HepG2 (cell line): ENCODE measurements around the gene ADAT3. TPM values are rescaled to one million over a fixed set of nuclear protein-coding genes. Genes with fewer than 3 reads are reported as not detected.
A peak's percentile ranks its signal among the peaks of the same experiment; 100 is the strongest.

ENCODE experiments used
- AFF4 ChIP-seq: sonication (generic); formaldehyde crosslinking; IDR thresholded peaks from 2 replicates; pipeline ENCODE4 v1.4.0; 2020; ENCODE audit warnings: missing genetic modification reagents
- AKNA ChIP-seq: sonication (generic); formaldehyde crosslinking; IDR thresholded peaks from 2 replicates; pipeline ENCODE4 v1.4.0; 2020; ENCODE audit warnings: missing genetic modification reagents, borderline replicate concordance
- CHD4 ChIP-seq: fragments of 200-600 bp; sonication (generic); IDR thresholded peaks from 2 replicates; pipeline ENCODE4 v1.7.0; 2017; ENCODE audit warnings: mild to moderate bottlenecking, low read length, borderline replicate concordance
- DRAP1 ChIP-seq: IDR thresholded peaks from 2 replicates; pipeline ENCODE4 v1.6.1; 2016; ENCODE audit warnings: missing genetic modification reagents, missing compliant biosample characterization
- ERF ChIP-seq: IDR thresholded peaks from 2 replicates; pipeline ENCODE4 v1.6.1; 2018; ENCODE audit warnings: missing biosample characterization, missing genetic modification reagents
- IRF1 ChIP-seq: sonication (generic); formaldehyde crosslinking; IDR thresholded peaks from 2 replicates; pipeline ENCODE4 v1.4.0; 2020; ENCODE audit warnings: low read depth, mild to moderate bottlenecking, missing genetic modification reagents
- JARID2 ChIP-seq: sonication (generic); formaldehyde crosslinking; IDR thresholded peaks from 2 replicates; pipeline ENCODE4 v1.8.1; 2023; ENCODE audit warnings: missing genetic modification reagents, inconsistent platforms; ENCODE audit not compliant: insufficient replicate concordance
- KAT7 ChIP-seq: IDR thresholded peaks from 2 replicates; pipeline ENCODE4 v1.6.1; 2018; ENCODE audit warnings: borderline replicate concordance, missing compliant biosample characterization
- NBN ChIP-seq: fragments of 450-650 bp; conservative IDR thresholded peaks from 2 replicates; pipeline ENCODE4 v1.6.1; 2017
- NR1H2 ChIP-seq: sonication (generic); formaldehyde crosslinking; IDR thresholded peaks from 2 replicates; pipeline ENCODE4 v1.8.1; 2022; ENCODE audit warnings: low read depth, missing genetic modification reagents, borderline replicate concordance
- RARG ChIP-seq: sonication (generic); formaldehyde crosslinking; IDR thresholded peaks from 2 replicates; pipeline ENCODE4 v1.4.0; 2020; ENCODE audit warnings: low read depth, mild to moderate bottlenecking, missing genetic modification reagents
- RCOR2 ChIP-seq: IDR thresholded peaks from 2 replicates; pipeline ENCODE4 v1.6.1; 2016; ENCODE audit warnings: missing biosample characterization, missing genetic modification reagents
- SETDB1 ChIP-seq: sonication (generic); formaldehyde crosslinking; IDR thresholded peaks from 2 replicates; pipeline ENCODE4 v1.5.1; 2020; ENCODE audit warnings: missing genetic modification reagents, mild to moderate bottlenecking, borderline replicate concordance
- ZFP41 ChIP-seq: sonication (generic); formaldehyde crosslinking; IDR thresholded peaks from 2 replicates; pipeline ENCODE4 v1.4.0; 2020; ENCODE audit warnings: mild to moderate bottlenecking, missing genetic modification reagents, borderline replicate concordance
- ZNF343 ChIP-seq: sonication (generic); formaldehyde crosslinking; IDR thresholded peaks from 2 replicates; pipeline ENCODE4 v1.4.0; 2020; ENCODE audit warnings: mild to moderate bottlenecking, missing genetic modification reagents
- ZNF546 ChIP-seq: sonication (generic); formaldehyde crosslinking; conservative IDR thresholded peaks from 2 replicates; pipeline ENCODE4 v1.8.1; 2023; ENCODE audit warnings: mild to moderate bottlenecking, missing genetic modification reagents
- ZNF816 ChIP-seq: sonication (generic); formaldehyde crosslinking; IDR thresholded peaks from 2 replicates; pipeline ENCODE4 v1.8.0; 2022; ENCODE audit warnings: missing genetic modification reagents, mild to moderate bottlenecking, borderline replicate concordance
- polyA plus RNA-seq, 8 experiments: library from polyadenylated mRNA; depleted of rRNA in 3 of 8; stranded (reverse) in 7 of 8; unstranded in 1 of 8; fragments of >200 nt; fragmentation: Illumina TruSeq in 4 of 8; extraction: Trizol in 4 of 8; gene quantifications; 2 replicates each; pipeline versions ENCODE4 v1.2.1 to v1.2.3, GENCODE V29; 2011 to 2016; ENCODE audit warnings: low read depth in 4 of 8, missing spikeins in 1 of 8, mixed read lengths in 1 of 8; ENCODE audit not compliant: insufficient read depth in 1 of 8
- total RNA-seq, 5 experiments: library from RNA; depleted of rRNA; stranded (reverse); fragments of >200 nt; fragmentation: Illumina TruSeq; extraction: Trizol; gene quantifications; 2 replicates each; pipeline ENCODE4 v1.2.3, GENCODE V29; 2016; ENCODE audit warnings: low read depth in 1 of 5

Gene ADAT3
- total and polyA plus RNA-seq, 2 of the 13 experiments (the other 11 are each of a cell fraction or from before 2014, with no cell fraction given): 0.95 to 3.5 TPM

DNA sequence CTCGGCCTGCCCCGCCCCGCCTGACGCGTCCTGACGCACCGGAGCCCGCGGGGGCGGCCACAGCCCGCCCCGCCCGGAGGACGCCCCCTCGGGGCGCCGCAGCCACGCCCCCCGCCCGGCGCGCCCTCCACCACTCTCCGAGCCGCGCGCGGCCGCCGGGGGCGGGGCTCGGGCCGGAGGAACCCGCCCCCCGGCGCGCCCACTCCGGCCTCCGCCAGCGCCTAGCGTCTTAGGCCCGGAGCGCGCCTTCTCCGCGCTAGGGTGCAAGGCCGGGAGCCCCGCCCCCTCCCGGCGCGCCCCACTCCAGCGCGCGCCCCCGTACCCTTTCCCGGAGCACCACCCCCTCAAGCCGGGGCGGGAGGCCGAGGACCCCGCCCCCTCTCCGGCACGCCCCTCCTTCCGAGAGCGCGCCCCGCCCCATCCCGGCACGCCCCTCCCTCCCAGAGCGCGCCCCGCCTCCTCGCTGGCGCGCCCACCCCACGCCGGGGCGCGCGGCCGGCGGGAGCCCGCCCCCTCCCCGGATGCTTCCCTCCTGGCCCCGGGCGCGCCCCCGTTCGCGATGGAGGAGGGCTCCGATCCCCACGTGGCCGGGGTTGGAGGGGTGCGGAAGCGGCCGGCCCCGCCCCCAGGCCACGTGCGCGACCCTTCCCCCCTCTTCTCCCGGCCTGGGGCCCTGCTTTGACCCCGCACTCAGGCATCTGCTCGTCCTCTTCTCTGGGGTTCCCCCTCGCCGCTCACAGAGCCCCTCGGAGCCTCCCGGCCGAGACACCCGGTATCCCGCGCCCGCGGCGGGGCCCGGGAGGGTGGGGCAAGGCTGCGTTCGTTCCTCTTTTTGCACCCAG lies 41.3 kb upstream of the ADAT3 start (continued):
- no peak for TF ChIP-seq IRF1
- TF ChIP-seq RARG (CRISPR knock-in tag): no peak
- TF ChIP-seq ZNF343: no peak
- no peak for TF ChIP-seq RCOR2 (CRISPR knock-in tag)
- no peak for TF ChIP-seq AKNA (CRISPR knock-in tag)
- TF ChIP-seq ERF (CRISPR knock-in tag): no peak
- 0 out of 2 replicates have a peak, but pooled peaks have one; percentile 26 for TF ChIP-seq ZNF546
- TF ChIP-seq CHD4: no peak
- TF ChIP-seq ZFP41 (CRISPR knock-in tag): no peak
- no peak for TF ChIP-seq NBN
- TF ChIP-seq JARID2 (CRISPR knock-in tag): no peak
- TF ChIP-seq DRAP1 (CRISPR knock-in tag): no peak
- no peak for TF ChIP-seq AFF4 (CRISPR knock-in tag)
- no peak for TF ChIP-seq SETDB1 (CRISPR knock-in tag)
- TF ChIP-seq KAT7 (CRISPR knock-in tag): no peak; the same call in 1 of the 2 replicates
- peak; percentile 75; the same call in 1 of the 2 replicates for TF ChIP-seq ZNF816 (CRISPR knock-in tag)
- no peak for TF ChIP-seq NR1H2
